Measurements from ENCODE around the gene CHST14.

Gene CHST14

GRCh38 chr15:40510201-40510600, 39.4 kb downstream of the CHST14 start:
- H3K4me3 Mint-ChIP-seq, result peak overlapping the region; percentile 56
- H3K27ac Mint-ChIP-seq, result no peak overlapping the region
- H3K36me3 Mint-ChIP-seq (ENCODE audit: low read depth), result peaks cover 3% of the 10 kb centered on the region
- no peaks in the 10 kb centered on the region for H3K9me3 Mint-ChIP-seq
- peaks cover 19% of the 10 kb centered on the region for H3K4me1 Mint-ChIP-seq (ENCODE audit: low read depth)
- H3K27me3 Mint-ChIP-seq (ENCODE audit: low read depth), result peaks cover 89% of the 10 kb centered on the region

DNA sequence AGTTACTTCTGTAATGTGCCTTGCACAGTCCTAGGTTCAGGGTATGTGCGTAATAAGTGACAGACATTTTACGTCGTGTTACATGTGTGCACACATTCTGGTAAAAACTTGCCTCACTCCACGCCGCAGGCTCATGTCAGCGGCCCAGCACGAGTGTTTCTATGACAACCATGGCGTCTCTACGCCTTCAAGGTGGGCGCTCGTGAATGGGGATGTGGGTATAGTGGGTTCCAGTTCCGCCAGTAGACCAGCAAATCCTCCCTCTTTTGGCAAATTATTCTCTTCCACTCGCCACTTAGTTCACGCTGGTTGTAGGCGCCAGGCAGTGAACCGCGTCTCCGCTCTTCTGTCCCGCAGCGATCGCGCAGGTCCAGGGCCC, 40.3 kb downstream of the CHST14 start:
- Mint-ChIP-seq H3K36me3 (ENCODE audit: low read depth) (peaks cover 3% of the 10 kb centered on the region), H3K4me3 (peak overlapping the region; percentile 64), H3K27me3 (ENCODE audit: low read depth) (peaks cover 86% of the 10 kb centered on the region), H3K9me3 (no peaks in the 10 kb centered on the region), H3K4me1 (ENCODE audit: low read depth) (peaks cover 19% of the 10 kb centered on the region), H3K27ac (no peak overlapping the region)

DNA sequence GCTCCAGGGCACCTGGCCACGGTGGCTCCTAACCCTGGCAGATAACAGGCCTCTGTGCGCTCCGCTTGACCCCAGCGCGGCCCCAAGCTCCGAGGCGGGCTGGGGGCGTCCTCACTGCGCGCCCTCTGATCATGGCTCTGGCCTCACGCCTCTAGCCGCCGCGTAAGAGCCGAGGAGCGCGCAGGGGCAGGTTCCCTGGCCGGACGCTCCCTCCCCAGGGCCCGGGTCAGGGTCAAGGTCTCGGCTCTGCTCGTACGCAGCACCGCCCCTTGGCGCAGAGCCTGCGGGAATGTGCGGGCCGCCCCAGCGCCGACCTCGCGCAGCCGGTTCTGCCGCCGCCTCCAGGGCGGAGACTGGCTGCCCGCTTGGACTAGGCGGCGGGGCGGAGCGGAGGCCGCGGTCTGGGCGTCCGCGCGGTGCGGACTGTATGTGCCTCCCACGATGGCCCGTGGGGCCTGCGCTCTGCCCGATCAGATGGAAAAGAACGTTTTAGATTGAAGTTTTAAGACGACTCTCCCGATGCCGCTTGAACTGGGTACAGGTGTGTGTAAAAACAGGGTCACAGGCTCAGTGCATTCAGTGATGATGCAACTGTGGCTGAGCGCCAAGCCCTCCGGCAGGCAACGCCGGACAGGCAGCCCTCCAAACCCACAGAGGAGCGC, 40.8 kb downstream of the CHST14 start:
- Mint-ChIP-seq H3K36me3 (ENCODE audit: low read depth) (peaks cover 3% of the 10 kb centered on the region), H3K27me3 (ENCODE audit: low read depth) (peaks cover 81% of the 10 kb centered on the region), H3K9me3 (no peaks in the 10 kb centered on the region), H3K4me3 (peak overlapping the region; percentile 64), H3K27ac (no peak overlapping the region), H3K4me1 (ENCODE audit: low read depth) (peaks cover 19% of the 10 kb centered on the region)

DNA sequence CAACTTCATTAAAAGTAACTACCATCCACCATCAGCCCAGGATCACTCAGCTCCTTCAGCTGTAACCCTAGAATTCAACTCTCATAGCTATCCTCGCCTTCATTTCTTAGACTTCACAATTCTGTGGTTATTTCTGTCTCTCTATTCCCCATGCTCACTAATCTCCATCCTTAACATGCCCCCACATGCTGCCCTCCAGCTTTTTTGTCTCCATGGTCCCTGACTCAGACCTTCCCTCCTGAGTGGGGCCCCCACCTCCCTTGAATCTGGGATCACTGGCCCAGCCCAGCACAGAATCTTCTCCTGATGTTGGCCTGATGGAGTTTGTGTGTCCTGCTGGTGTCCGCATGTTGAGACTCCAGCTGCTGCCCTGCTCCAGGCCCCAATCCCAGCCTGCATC, 41.7 kb downstream of the CHST14 start:
- Mint-ChIP-seq H3K27ac (no peak overlapping the region), H3K4me3 (peak overlapping the region; percentile 38), H3K9me3 (no peaks in the 10 kb centered on the region), H3K4me1 (ENCODE audit: low read depth) (peaks cover 13% of the 10 kb centered on the region), H3K27me3 (ENCODE audit: low read depth) (peaks cover 74% of the 10 kb centered on the region), H3K36me3 (ENCODE audit: low read depth) (peaks cover 3% of the 10 kb centered on the region)

DNA sequence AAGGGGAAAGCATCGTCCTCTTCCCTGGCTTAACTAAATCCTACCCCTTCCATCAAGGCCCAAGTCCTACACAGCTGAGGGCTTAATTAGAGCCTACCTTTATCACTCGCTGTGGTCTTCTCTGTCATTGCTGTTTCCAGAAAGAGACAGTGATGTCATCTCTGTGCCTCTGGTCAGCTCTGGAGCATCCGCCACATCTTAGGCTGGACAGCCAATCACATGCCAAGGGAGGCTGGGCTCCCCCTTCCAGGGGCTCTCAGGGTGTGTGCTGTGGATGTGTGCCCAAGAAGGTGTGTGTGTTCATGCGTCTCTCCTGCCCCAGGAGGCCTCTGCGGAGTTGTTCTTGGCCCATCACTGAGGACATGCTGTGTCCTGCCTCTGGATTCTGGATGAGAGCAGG, 42.8 kb downstream of the CHST14 start:
- Mint-ChIP-seq H3K4me1 (ENCODE audit: low read depth) (peaks cover 9% of the 10 kb centered on the region), H3K27me3 (ENCODE audit: low read depth) (peaks cover 64% of the 10 kb centered on the region), H3K27ac (no peak overlapping the region), H3K36me3 (ENCODE audit: low read depth) (peaks cover 3% of the 10 kb centered on the region), H3K4me3 (no peak overlapping the region), H3K9me3 (no peaks in the 10 kb centered on the region)

GRCh38 chr15:40516322-40516721, 45.5 kb downstream of the CHST14 start:
- H3K27me3 Mint-ChIP-seq (ENCODE audit: low read depth), result peaks cover 42% of the 10 kb centered on the region
- no peak overlapping the region for H3K27ac Mint-ChIP-seq
- H3K9me3 Mint-ChIP-seq, result no peaks in the 10 kb centered on the region
- H3K36me3 Mint-ChIP-seq (ENCODE audit: low read depth), result peaks cover 3% of the 10 kb centered on the region
- H3K4me3 Mint-ChIP-seq, result no peak overlapping the region
- H3K4me1 Mint-ChIP-seq (ENCODE audit: low read depth), result peaks cover 9% of the 10 kb centered on the region

Data from T-helper 1 cell treated with Interleukin-12 subunit alpha and Interleukin-12 subunit beta and Interleukin-4 antibody, amounts not matched to agents 30 μg/mL and 1 μg/mL, for 36 hours (primary cell).